GM18511 (cell line): Measurements from ENCODE around the gene SLC9A5.

Experiments
- ATAC-seq: cut with Tn5 transposase; IDR thresholded peaks from one replicate; pipeline ENCODE4 v1.9.1; 2021; ENCODE audit warnings: mild to moderate bottlenecking, moderate library complexity; ENCODE audit not compliant: unreplicated experiment

SLC9A5 gene

GRCh38 chr16:67248401-67249177 lies at the start of gene SLC9A5:
TSS of gene SLC9A5 (plus strand) at chr16:67248979. CDS start at chr16:67249015, 36 bp downstream.
- no peak for ATAC-seq

- no peak for ATAC-seq
Observed at GRCh38 chr16:67199011-67199807, 49.6 kb upstream of the SLC9A5 start, which contains the start of gene ELMO3. TSS of gene ELMO3 (plus strand) at chr16:67199131. CDS start at chr16:67199327, 196 bp downstream.

- ATAC-seq, result no peak
Observed at GRCh38 chr16:67199808-67200198, 49.0 kb upstream of the SLC9A5 start.

GRCh38 chr16:67200491-67200890 lies 48.3 kb upstream of the SLC9A5 start:
- ATAC-seq, result no peak

GRCh38 chr16:67201411-67202345 lies 47.1 kb upstream of the SLC9A5 start:
- ATAC-seq, result no peak

GRCh38 chr16:67202426-67202825 lies 46.4 kb upstream of the SLC9A5 start:
- ATAC-seq, result no peak

GRCh38 chr16:67202956-67203493 lies 45.8 kb upstream of the SLC9A5 start:
- ATAC-seq, result no peak

GRCh38 chr16:67204076-67204475 lies 44.7 kb upstream of the SLC9A5 start:
- ATAC-seq, result no peak

- ATAC-seq, result no peak
Observed at GRCh38 chr16:67206129-67206837, 42.5 kb upstream of the SLC9A5 start.

- no peak for ATAC-seq
Observed at GRCh38 chr16:67206838-67207248, 41.9 kb upstream of the SLC9A5 start.

- no peak for ATAC-seq
Observed at GRCh38 chr16:67207249-67208091, 41.3 kb upstream of the SLC9A5 start.

- no peak for ATAC-seq
Observed at GRCh38 chr16:67208154-67208896, 40.5 kb upstream of the SLC9A5 start.

GRCh38 chr16:67209565-67209964 lies 39.2 kb upstream of the SLC9A5 start:
- no peak for ATAC-seq

- no peak for ATAC-seq
Observed at GRCh38 chr16:67210069-67210937, 38.5 kb upstream of the SLC9A5 start.

GRCh38 chr16:67211674-67212073 lies 37.1 kb upstream of the SLC9A5 start:
- no peak for ATAC-seq

GRCh38 chr16:67212766-67213165 lies 36.0 kb upstream of the SLC9A5 start:
- no peak for ATAC-seq

GRCh38 chr16:67213197-67214019 lies 35.4 kb upstream of the SLC9A5 start:
- no peak for ATAC-seq
